ENCODE measurements around the gene KCTD6.

Gene KCTD6

GRCh38 chr3:58518291-58518789 lies 26.4 kb downstream of the KCTD6 start:
- Histone ChIP-seq H3K36me3 (replicated peaks; ENCODE audit: low read depth, low read length) (no peaks in the 10 kb centered on the region), H3K9me3 (ENCODE audit: insufficient read depth, low read length) (no peaks in the 10 kb centered on the region), H3K27ac (ENCODE audit: low read length) (no peak overlapping the region), H3K9ac (ENCODE audit: low read length) (no peak overlapping the region), H3K79me2 (ENCODE audit: low read length) (no peaks in the 10 kb centered on the region), H2AFZ (ENCODE audit: low read depth, low read length) (no peak overlapping the region), H3K27me3 (ENCODE audit: low read depth, low read length) (peaks cover 3% of the 10 kb centered on the region; the same call in 1 of the 2 replicates), H4K20me1 (ENCODE audit: insufficient read depth, low read length) (no peaks in the 10 kb centered on the region), H3K4me3 (ENCODE audit: low read length) (no peak overlapping the region), H3K4me2 (ENCODE audit: low read length) (no peak overlapping the region), H3K4me1 (ENCODE audit: low read length) (peaks cover 6% of the 10 kb centered on the region; the same call in 1 of the 2 replicates)
- TF ChIP-seq, protein P1, sequence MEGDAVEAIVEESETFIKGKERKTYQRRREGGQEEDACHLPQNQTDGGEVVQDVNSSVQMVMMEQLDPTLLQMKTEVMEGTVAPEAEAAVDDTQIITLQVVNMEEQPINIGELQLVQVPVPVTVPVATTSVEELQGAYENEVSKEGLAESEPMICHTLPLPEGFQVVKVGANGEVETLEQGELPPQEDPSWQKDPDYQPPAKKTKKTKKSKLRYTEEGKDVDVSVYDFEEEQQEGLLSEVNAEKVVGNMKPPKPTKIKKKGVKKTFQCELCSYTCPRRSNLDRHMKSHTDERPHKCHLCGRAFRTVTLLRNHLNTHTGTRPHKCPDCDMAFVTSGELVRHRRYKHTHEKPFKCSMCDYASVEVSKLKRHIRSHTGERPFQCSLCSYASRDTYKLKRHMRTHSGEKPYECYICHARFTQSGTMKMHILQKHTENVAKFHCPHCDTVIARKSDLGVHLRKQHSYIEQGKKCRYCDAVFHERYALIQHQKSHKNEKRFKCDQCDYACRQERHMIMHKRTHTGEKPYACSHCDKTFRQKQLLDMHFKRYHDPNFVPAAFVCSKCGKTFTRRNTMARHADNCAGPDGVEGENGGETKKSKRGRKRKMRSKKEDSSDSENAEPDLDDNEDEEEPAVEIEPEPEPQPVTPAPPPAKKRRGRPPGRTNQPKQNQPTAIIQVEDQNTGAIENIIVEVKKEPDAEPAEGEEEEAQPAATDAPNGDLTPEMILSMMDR (IDR thresholded peaks at IDR 0.05; ENCODE audit: low read depth, low read length), result no peak
- TF ChIP-seq EZH2phosphoT487 (IDR thresholded peaks at IDR 0.05; ENCODE audit: low read depth), result no peak

GRCh38 chr3:58519668-58520402 lies 27.9 kb downstream of the KCTD6 start:
- Histone ChIP-seq H3K4me2 (ENCODE audit: low read length) (no peak overlapping the region), H3K27ac (ENCODE audit: low read length) (no peak overlapping the region), H3K4me3 (ENCODE audit: low read length) (no peak overlapping the region), H3K36me3 (replicated peaks; ENCODE audit: low read depth, low read length) (no peaks in the 10 kb centered on the region), H3K9ac (ENCODE audit: low read length) (no peak overlapping the region), H3K9me3 (ENCODE audit: insufficient read depth, low read length) (no peaks in the 10 kb centered on the region), H3K27me3 (ENCODE audit: low read depth, low read length) (no peaks in the 10 kb centered on the region), H3K79me2 (ENCODE audit: low read length) (no peaks in the 10 kb centered on the region), H4K20me1 (ENCODE audit: insufficient read depth, low read length) (no peaks in the 10 kb centered on the region), H3K4me1 (ENCODE audit: low read length) (peaks cover 6% of the 10 kb centered on the region; the same call in 1 of the 2 replicates), H2AFZ (ENCODE audit: low read depth, low read length) (no peak overlapping the region)
- TF ChIP-seq EZH2phosphoT487 (IDR thresholded peaks at IDR 0.05; ENCODE audit: low read depth), result no peak
- TF ChIP-seq, protein P1 (IDR thresholded peaks at IDR 0.05; ENCODE audit: low read depth, low read length), result no peak

- no peak overlapping the region for H3K4me3 ChIP-seq (ENCODE audit: low read length)
- TF ChIP-seq, protein P1 (IDR thresholded peaks at IDR 0.05; ENCODE audit: low read depth, low read length), result no peak
- no peak for TF ChIP-seq EZH2phosphoT487 (IDR thresholded peaks at IDR 0.05; ENCODE audit: low read depth)
These were observed 28.8 kb downstream of the KCTD6 start for GRCh38 chr3:58520403-58521335.

DNA sequence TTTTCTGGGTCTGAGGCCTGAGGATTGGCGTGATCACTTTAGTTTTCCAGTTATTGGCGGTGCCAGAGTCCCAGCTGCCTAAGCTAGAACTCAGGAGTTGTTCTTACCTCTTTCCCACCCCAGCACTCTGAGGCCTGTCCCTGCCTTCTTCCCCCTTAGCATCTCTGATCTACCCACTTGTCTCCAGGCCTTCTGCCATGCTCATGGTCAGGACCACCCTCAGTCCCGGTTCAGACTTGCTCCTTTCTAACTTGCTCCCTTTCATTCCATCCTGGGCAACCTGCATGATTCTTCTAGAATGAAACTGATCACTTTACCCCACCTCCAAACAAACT lies 29.4 kb downstream of the KCTD6 start:
- H3K9ac ChIP-seq (ENCODE audit: low read length), result no peak overlapping the region
- no peaks in the 10 kb centered on the region for H3K27me3 ChIP-seq (ENCODE audit: low read depth, low read length)
- H3K4me2 ChIP-seq (ENCODE audit: low read length), result no peak overlapping the region
- H3K36me3 ChIP-seq (replicated peaks; ENCODE audit: low read depth, low read length), result no peaks in the 10 kb centered on the region
- TF ChIP-seq, protein P1 (IDR thresholded peaks at IDR 0.05; ENCODE audit: low read depth, low read length), result no peak
- no peak for TF ChIP-seq EZH2phosphoT487 (IDR thresholded peaks at IDR 0.05; ENCODE audit: low read depth)
- no peaks in the 10 kb centered on the region for H3K9me3 ChIP-seq (ENCODE audit: insufficient read depth, low read length)
- no peaks in the 10 kb centered on the region for H4K20me1 ChIP-seq (ENCODE audit: insufficient read depth, low read length)
- no peaks in the 10 kb centered on the region for H3K79me2 ChIP-seq (ENCODE audit: low read length)
- H3K27ac ChIP-seq (ENCODE audit: low read length), result no peak overlapping the region
- H3K4me1 ChIP-seq (ENCODE audit: low read length), result peaks cover 6% of the 10 kb centered on the region; the same call in 1 of the 2 replicates
- H3K4me3 ChIP-seq (ENCODE audit: low read length), result no peak overlapping the region
- H2AFZ ChIP-seq (ENCODE audit: low read depth, low read length), result no peak overlapping the region

More at GRCh38 chr3:58520403-58521335, 28.8 kb downstream of the KCTD6 start:
- no peak overlapping the region for H3K9ac ChIP-seq (ENCODE audit: low read length)
- H3K9me3 ChIP-seq (ENCODE audit: insufficient read depth, low read length), result no peaks in the 10 kb centered on the region
- H3K4me1 ChIP-seq (ENCODE audit: low read length), result peaks cover 6% of the 10 kb centered on the region; the same call in 1 of the 2 replicates
- no peaks in the 10 kb centered on the region for H3K27me3 ChIP-seq (ENCODE audit: low read depth, low read length)
- H4K20me1 ChIP-seq (ENCODE audit: insufficient read depth, low read length), result no peaks in the 10 kb centered on the region
- no peak overlapping the region for H3K4me2 ChIP-seq (ENCODE audit: low read length)
- H3K79me2 ChIP-seq (ENCODE audit: low read length), result no peaks in the 10 kb centered on the region
- H3K27ac ChIP-seq (ENCODE audit: low read length), result no peak overlapping the region
- no peak overlapping the region for H2AFZ ChIP-seq (ENCODE audit: low read depth, low read length)
- no peaks in the 10 kb centered on the region for H3K36me3 ChIP-seq (replicated peaks; ENCODE audit: low read depth, low read length)
